Erythroblast (primary cell): Measurements from ENCODE around the gene HOMER1.

ENCODE experiments used
- DNase-seq, 2 experiments: peaks; one replicate each; lab custom pipeline; 2025; lab: John Stamatoyannopoulos, UW
- GATA1 ChIP-seq: IDR thresholded peaks from 2 replicates; pipeline ENCODE4 v1.6.1; 2011; ENCODE audit warnings: low read depth, mild to moderate bottlenecking, control low read depth, low read length, moderate library complexity
- POLR2A ChIP-seq: IDR thresholded peaks from 2 replicates; pipeline ENCODE4 v1.6.1; 2011; ENCODE audit warnings: mild to moderate bottlenecking, low read length

The HOMER1 gene

GRCh38 chr5:79513704-79514390, at the start of gene HOMER1:
HOMER1 (minus strand) TSS chr5:79514134; CDS start chr5:79512774, 1,360 bp downstream.
- no peak for TF ChIP-seq POLR2A
- TF ChIP-seq GATA1 = no peak
- peak; percentile 83 to 87 for DNase-seq

GRCh38 chr5:79563247-79563590, 49.3 kb upstream of the HOMER1 start:
- no peak for TF ChIP-seq GATA1
- TF ChIP-seq POLR2A = no peak

GRCh38 chr5:79562351-79563246, 48.7 kb upstream of the HOMER1 start:
- TF ChIP-seq POLR2A = no peak
- no peak for DNase-seq

More at GRCh38 chr5:79563247-79563590, 49.3 kb upstream of the HOMER1 start:
- DNase-seq = no peak

- DNase-seq = peak in 1 of 2 experiments; percentile 7
- TF ChIP-seq GATA1 (no peak), POLR2A (no peak)
Measured at GRCh38 chr5:79561525-79561893, 47.6 kb upstream of the HOMER1 start.

- TF ChIP-seq POLR2A (no peak), GATA1 (no peak)
- peak in 1 of 2 experiments; percentile 7 for DNase-seq
Measured at GRCh38 chr5:79560771-79561524, 47.0 kb upstream of the HOMER1 start.

- TF ChIP-seq GATA1 (no peak), POLR2A (no peak)
Measured at GRCh38 chr5:79555418-79555817, 41.5 kb upstream of the HOMER1 start.

GRCh38 chr5:79552984-79553383, 39.0 kb upstream of the HOMER1 start:
- DNase-seq = no peak
- TF ChIP-seq GATA1 (no peak), POLR2A (no peak)

More at GRCh38 chr5:79555418-79555817, 41.5 kb upstream of the HOMER1 start:
- DNase-seq = no peak

GRCh38 chr5:79547982-79548381, 34.0 kb upstream of the HOMER1 start:
- TF ChIP-seq GATA1 (no peak), POLR2A (no peak)
- DNase-seq = no peak

GRCh38 chr5:79547429-79547822, 33.5 kb upstream of the HOMER1 start:
- no peak for DNase-seq
- TF ChIP-seq POLR2A (no peak), GATA1 (no peak)

GRCh38 chr5:79546782-79547428, 33.0 kb upstream of the HOMER1 start:
- no peak for DNase-seq
- TF ChIP-seq GATA1 (no peak), POLR2A (no peak)

GRCh38 chr5:79544131-79544530, 30.2 kb upstream of the HOMER1 start:
- no peak for TF ChIP-seq GATA1
- no peak for TF ChIP-seq POLR2A
- no peak for DNase-seq

- no peak for DNase-seq
- TF ChIP-seq GATA1 (no peak), POLR2A (no peak)
Measured at GRCh38 chr5:79540939-79541338, 27.0 kb upstream of the HOMER1 start.

- no peak for DNase-seq
- TF ChIP-seq GATA1 = no peak
- TF ChIP-seq POLR2A = no peak
Measured at GRCh38 chr5:79536193-79536906, 22.4 kb upstream of the HOMER1 start.
